DMS 273 (cell line): ENCODE results near the gene SF3A1.

Source experiments
- DNase-seq: peaks from one replicate; lab custom pipeline; 2025; ENCODE audit not compliant: unreplicated experiment; lab: John Stamatoyannopoulos, UW

The SF3A1 gene

DNA sequence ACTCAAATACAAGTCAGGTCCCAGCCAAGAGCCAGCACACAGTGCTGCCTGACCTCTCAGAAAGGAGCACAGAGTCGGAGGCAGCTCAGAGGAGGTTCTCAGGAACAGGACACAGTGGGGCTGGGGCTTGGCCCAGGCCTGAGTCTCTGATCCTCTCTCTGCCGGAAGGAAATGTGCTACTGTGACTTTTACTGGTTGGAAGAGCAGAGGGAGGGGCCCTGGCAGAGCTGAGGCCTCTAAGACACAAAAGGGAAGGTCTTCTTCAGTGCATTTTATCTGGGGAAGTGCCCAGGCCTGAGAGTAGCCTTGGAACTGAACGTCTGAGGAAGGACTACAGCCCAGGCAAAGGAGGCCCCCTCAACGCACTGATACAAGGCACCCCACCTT lies 51.2 kb downstream of the SF3A1 start:
- no peak for DNase-seq

DNA sequence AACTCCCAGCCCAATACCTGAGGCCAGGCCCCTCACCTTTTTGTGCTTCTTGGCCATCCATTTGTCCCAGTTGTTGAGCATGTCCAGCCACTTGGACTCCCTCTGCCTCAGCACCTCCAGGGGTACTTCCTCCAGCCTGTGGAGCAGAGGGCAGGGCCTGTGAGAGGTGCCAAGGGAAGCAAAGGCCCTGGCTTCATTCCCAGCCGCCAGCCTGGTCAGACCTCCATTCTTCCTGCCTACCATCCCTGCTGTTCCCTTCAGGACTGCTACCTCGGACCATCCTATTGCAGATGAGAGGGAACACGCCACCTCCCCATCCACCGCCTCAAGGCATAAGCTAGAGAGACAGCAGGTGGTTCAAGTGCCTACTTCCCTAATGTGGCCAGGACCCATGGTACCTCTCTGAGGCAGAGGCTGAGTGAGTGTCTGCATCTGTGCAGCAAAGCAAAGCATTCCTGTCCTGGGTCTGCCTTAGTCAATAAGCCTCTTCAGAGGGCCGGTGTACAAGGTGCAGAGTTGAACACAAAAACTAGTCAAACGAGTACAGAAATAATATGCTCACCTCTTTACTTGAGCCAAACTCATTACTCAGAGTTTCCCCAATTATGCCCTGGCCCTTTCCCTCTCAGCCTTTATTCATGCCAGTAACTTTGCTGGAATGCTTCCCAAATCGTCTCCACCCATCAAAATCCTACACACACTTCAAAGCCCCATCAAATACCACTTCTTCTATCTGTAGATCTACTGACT lies 52.0 kb downstream of the SF3A1 start:
- DNase-seq, result peak; percentile 27

DNA sequence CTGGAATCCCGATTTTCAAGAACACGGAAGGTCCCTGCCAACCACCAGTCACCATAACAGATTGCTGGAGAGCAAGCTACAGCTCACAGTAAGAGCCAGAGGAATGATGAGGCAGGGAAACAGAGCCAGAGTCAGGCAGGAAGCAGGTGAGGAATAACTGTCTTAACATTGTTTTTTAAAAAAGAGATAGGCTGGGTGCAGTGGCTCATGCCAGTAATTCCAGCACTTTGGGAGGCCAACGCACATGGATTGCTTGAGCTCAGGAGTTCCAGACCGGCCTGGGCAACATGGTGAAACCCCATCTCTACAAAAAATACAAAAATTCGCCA lies 53.9 kb downstream of the SF3A1 start:
- no peak for DNase-seq

DNA sequence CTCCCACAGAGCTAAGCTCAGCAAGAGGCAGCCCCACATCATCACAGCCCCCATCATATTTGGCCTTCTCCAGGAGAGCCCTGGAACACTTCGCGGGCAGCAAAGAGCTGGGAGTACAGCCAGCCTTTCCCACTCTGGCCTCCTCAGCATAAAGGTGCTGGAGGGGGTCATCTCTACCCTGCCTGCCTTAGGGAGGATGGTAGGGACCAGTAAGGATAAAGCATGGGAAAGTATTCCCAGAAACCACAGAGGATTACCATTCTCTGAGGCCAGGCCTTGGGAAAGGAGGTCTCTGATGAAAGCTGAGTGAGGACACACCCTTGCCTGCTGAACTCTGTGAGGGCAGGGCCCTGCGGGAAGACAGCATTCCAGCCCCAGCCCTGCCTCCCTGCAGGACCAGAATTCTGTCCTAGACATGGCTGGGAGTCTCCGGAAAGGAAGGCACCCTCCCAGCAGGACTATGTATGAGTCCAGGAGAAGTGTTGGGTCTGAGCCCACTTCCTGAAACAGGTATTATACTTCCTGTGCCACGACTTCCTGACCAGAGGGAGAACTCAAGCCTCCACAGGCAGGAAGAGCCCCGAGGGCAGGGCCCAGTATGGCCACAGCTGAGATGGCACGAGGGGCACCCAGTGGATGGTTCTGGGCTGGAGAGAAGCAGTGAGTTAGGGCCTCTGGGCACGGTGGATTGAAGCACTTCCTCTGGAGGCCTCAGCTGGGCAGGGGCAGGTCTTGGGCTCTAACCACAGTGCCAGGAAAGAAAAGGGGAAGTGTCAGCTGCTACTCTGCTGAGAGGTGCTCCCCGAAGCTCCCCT lies 54.5 kb downstream of the SF3A1 start:
- no peak for DNase-seq

DNA sequence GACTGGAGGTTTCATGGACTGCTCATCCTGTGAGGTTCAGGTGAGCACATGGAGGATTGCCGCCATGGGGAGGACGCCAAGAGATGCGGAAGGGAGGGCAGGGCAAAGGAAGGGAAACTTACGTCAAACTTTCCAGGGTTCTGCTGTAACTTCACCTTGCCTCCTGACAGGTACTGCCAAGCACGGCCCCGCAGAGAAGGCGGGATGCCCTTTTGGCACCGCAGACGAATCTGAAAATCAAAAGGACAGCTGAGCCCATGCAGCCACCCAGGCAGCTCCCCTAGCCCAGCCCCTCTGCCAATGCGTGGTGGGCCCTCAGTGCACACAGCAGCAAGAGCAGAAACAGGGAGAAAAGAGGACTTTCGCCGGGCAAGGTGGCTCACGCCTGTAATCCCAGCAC lies 57.4 kb downstream of the SF3A1 start:
- DNase-seq, result no peak

DNA sequence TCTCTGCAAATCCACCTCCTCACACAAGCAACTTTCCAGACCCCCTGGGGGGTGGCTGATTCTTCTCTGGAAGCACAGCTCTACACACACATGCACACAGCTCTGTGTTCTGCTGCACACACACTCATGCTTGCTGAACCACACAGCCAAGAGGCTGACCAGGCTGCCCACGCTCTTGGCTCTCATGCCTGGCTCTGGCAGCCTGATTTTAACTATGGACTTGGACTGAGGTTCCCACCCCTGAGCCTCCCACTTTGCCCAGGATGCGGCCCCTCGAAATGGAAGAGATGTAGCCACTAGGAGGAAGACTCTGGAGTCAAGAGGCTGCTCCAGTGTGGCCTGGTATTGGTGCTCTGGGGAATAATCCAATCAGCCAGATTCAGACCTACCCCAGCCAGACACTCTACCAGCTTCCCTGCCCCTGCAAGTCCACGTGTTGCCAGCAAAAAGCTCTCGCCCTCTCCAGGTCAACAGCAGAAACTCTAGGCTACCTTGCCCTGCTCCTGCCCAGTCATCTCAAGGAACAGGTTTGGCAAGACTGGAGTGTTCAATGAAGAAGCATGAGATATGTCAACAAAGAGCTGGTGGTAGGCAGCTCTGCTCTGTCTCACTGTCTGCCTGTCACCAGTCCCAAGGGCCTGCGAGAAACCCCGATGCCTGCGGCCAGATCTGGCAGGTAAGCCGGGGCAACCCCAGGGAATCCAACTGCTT lies 58.5 kb downstream of the SF3A1 start:
- DNase-seq, result no peak

DNA sequence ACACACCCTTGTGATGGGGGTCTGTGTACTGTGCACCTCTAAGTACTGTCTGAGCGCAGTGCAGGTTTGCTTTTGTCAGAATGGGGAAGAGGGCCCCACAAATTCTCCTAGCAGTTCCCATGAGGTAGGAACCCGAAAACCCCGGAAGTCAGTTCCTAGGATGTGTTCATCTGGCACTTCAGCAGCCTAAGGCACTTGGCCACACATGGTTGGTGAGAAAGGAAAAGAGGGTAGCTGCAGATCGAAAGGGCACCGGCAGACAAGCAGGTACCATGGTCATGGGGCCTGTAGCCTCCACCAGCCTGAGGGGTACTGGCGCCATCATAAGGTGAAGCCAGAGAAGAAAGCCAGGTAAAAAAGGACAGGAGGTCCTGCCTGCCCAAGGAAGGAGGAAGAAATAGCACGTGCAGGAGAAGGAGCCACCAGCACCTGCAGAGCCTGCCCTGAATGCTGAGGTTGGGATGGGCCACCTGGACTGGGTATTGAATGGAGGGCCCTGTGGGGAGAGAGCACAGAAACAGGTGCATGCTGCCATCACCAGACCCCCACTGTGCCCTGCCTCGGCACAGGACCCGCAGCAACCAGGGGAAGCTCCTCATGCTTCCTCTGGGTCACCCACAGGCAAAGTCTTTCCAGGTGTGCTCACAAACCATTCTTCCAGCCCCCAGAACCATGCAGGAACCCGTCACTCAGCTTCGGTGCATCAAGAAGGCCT lies 59.3 kb downstream of the SF3A1 start:
- DNase-seq, result no peak

DNA sequence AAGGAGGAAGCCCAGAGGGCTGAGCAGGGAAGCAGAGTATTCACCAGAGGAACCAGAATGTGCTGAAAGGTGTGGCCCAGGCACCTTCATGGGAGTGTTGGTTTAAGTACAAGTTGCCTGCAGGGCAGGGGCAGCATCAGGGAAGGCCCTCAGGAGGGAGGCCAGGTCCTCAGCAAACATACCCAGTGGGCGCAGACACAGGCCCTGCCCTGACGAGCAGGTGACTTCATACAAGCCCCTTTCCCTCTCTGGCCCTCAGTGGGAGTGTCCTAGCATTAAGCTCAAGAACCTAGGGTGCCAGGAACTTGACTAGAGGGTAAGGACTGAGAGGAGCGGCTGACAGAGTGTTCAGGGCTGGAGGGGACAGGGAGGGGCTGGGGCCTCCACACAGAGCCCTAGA lies 59.9 kb downstream of the SF3A1 start:
- no peak for DNase-seq

DNA sequence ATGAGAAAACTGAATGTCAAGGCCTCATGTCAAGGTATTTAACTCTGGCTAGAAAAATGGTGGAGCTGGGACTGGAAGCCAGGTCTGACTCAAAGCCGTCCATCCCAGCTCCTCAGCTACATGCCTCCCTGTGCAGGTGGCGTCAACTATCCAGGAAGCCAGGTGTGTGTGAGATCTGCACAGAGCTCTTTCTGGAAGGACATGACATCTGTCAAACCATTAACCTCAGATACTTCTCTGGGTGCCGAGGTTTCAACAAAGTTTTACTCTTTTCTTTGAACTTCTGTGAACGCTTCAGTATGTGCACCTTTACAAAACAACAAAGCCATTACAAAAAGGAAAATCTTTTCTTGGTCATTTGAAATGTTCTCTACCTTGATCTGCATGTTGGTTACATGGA lies 60.4 kb downstream of the SF3A1 start:
- no peak for DNase-seq

DNA sequence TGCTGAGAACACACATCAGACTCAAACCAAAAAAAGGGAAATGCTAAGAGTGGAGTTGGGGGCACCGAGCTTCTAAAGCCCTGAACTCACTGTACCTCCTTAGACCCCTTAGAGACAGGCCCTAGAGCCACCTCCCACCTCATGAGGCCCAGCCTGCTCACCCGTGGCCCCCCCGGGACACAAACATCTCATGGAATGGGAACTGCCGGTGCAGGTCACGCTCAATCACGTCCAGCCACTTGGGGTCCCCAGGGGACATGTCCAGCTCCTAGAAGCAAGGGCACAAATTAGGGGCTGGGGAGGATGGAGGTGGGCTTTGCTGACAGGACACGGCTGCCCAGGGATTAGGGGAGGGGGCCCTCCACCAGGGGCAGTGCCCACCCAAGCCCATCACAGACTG lies 61.1 kb downstream of the SF3A1 start:
- no peak for DNase-seq

DNA sequence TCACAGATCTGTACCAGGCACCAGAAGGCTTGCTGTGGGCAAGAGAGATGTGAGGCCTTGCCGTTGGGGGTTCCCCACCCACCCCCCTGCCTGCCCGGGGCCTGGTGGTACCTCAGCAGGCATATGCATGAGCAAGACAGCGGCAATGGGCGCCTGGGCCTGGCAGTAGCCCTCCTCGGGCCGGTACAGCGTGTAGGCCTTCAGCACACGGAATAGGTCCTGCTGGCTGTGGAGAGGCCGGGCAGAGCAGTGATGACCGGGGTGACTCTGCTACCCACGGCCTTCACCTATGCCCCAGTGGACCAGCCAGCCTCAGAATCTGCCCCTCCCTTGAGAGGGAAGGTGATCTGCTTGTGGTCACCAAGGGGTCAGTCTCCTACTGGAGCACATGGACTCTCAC lies 61.9 kb downstream of the SF3A1 start:
- DNase-seq, result no peak

DNA sequence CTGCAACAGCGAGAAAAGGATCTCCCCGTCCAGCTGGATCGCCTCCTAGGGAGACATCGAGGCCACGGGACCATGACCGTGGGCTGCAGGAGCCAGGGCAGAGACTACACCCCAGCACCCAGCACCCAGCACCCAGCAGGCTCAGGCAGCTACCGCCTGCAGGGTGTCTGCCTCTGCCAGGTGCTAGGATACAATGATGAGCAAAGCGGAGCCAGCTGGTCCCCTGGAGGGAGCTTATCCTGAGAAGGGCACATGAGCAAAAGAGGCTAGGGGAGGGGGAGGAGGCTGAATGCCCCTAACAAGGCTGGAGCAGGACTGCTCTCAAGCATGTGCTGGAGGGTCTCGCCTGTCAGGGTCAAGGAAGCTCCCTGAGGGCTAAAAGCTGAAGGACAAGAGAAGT lies 62.6 kb downstream of the SF3A1 start:
- DNase-seq, result no peak

DNA sequence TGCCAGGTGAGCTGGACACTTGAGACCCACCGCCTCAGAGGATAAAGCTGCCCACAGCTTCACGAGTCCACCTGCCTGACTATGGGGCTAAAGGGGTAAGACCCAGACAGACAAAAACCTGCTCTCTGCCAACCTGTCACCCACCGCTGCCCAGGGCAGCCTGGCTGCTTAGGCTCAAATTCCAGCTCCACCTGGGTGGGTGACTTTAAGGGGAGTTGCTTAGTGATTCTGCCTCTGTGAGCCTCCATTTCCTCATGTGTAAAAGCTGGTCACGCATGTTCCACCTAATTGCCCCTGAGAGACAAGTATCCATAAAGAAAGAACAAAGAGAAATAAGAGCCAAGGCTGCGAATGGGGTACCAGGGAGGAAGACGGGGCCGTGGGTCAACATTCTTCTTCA lies 63.7 kb downstream of the SF3A1 start:
- no peak for DNase-seq

DNA sequence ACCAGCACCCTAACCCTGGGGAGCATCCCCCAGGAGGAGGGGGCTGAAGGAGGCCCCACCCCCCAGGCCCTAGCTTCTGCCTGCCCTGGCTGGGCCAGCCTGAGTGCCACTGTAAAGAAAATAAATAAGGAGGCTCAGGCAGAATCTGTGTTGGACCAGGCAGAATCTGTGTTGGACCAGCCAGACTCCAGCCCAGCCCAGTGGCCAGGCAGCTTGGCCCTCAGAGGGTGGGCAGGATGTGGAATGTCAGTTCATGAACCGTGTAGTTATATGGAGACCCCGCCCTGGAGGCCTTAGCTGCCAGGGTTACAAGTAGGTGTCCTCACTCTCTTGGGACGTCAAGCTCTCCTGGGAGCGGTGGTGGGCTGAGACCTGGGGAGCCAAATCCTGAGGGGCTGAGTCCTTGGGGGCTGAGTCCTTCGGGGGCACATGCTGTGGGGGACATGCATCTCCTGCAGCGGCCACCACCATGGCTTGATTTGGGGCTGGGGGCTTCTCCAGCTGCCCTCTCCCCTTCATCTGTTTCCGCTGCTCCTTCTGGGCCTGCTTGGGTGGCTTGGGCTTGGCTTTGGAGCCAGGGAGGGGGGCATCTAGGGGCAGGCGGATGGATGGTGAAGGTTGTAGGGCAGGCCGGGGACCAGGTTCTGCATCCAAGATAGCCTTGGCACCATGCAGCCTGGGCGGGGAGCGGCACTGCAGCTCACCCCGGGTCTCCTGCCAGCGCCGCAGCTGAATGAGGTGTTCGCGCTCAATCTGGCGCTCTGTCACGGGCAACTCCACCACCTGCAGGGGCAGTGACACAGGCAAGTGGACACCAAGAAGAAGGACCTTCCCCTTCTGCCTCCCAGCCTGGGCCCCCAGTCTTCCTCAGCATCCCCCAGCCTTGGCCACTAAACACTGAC lies 64.4 kb downstream of the SF3A1 start:
- no peak for DNase-seq

DNA sequence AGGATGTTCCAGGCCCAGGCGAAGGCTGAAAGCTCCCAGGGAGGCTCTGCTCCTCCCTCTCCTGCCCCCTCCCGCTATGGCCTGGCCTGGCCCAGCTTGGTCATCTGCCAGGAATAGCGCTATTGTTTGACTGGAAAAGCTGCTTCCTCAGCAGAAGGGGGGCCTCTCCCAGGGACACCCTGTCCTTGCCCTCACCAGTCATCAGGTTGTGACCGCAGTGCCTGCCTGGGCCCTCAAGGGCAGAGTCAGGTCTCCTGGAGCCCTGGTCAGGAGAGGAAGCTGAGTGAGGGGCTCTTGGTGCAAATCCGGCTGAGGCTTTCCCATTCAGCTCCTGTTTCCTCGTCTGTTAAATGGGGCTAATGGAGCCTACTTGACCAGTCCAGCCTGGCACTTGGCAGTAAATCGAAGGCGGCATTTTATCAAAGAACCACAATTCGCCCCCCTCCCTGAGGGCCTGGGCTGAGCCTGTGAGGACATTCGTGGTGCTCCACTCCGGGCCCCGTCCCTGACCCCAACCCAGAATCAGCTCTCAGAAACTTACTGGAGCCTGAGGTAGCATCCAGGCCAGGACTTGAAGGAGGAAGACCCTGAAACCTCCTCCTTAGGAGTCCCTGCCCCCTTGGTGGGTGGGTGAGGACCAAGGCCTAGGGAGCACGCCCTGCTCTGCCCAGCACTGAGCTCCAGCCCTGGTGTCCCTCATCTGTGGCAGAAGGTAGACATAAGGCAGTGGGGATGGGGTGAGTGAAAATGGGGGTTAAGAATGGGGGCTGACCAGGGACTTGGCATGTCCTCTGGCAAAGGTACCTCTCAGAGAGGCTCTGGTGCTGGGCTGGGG lies 65.4 kb downstream of the SF3A1 start:
- DNase-seq, result peak; percentile 51

DNA sequence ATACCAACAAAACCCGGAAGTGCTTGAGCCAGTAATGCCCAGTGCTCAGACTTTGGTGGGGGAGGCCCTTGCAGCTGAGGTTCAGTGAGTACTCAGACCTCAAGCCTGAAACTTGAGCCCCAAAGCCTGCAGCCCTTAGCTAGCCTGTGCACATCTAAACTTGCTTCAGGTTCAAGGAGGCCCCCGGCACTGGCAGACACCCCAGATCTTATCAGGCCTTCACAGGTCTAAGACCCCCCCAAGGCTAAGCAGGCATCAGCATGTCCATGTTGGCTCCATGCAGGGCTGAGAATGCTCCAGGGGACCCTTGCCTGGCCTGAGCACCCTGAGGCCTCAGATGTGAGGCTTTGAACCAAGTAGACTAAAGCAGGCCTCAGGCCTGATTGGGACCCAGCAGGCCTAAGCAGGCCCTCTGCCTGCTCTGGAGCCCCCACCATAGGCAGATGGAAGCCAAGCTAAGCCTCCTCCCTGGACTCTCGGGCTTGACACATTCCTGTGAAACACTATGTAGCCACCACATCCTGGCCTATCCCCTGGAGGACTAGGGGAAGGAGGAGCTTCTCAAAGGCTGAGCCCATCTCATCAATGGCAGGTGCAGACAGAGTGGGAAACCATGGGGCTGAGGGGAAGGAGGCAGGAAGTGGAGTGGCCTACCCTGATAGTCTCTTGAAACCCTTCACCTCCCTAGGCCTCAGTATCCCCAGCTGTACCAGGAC lies 66.2 kb downstream of the SF3A1 start:
- peak; percentile 40 for DNase-seq

DNA sequence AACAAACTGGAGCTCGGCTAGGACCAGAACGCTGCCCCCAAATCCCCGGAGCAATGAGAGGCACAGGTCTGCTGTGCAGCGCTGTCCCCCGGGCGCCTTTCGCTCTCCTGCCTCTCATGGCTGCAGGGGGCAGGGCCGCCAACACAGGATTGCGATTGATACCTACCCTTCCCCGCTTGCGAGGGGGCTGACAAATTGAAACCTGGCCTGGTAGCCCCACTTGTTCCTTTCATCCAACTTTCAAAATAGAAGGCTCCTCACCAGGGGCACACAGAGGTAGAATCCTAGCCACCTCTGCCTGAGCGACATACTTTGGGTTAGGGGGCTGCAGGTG lies 66.7 kb downstream of the SF3A1 start:
- DNase-seq, result no peak

DNA sequence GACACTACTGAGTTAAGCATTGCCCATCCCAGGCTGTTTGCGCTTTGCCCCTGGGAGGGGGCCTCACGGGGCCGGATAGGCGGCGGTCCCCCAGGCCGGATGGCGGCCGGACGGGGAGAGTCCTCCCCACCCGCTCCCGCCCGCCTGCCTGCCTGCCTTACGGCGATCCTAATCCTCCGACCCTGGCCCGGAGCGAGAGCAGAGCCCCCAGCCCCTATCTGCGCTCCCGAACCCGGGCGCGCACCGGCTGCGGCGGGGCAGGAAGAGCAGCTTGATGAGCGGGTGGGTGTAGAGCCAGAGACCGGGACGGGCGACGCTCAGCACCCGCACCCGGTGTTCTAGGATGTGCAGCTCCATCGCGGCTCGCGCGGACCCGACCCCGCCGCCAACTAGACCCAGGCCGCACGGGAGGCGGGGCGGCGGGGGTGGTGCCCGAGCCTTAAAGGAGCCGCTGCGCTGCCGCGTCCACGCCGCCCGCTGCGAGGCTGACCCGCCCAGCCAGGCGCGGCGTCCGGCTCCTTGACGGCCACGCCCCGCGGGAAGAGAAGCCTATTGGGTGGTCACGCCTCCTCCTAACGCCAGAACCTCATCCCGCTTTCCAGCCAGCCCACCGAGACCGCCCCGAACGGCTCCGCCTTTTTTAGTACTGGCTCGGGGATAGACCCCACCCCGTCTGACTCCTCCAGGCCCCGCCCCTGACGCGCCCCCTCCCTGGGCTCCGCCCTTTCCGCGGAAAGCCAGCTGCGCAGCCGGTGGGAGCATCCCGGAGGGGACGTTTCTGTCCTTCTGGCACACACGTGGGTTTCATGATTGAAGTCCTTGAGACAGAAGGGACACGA lies 67.3 kb downstream of the SF3A1 start, which contains the start of gene CASTOR1:
Gene CASTOR1, minus strand, starts transcription at position 365 of the 839 bp plus-strand sequence. Its CDS starts 8 bp downstream, at position 357.
- DNase-seq, result peak; percentile 96
